Measurements from ENCODE around the gene AFG3L2.

AFG3L2 gene

DNA sequence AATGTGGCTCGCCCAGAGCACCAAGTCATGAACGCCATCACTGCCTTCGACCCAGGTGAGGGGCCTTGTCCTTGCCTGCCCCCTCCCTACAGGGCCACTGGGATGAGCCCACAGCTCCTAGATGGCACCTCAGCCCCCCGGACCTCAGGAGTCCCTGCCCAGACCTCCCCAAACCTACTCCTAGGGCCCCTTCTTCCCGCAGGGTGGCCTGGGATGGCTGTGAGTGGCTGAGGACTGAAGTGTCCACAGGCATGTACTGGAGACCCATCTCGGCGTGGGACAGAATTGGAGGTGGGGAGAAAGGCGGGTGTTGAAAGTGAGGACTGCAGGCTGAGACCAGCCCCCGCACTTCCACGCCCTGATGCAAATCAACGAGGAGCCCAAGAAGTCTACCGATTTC lies 71.8 kb downstream of the AFG3L2 start:
- no peak overlapping the region for H2AK5ac ChIP-seq (ENCODE audit: low read length, severe bottlenecking)
- peaks cover 0 to 7% of the 10 kb centered on the region in 2 experiments for H3K36me3 ChIP-seq (ENCODE audit: control insufficient read depth in 1 of 2, insufficient read depth in 2 of 2, low read depth in 1 of 2, low read length in 2 of 2)
- H3K27me3 ChIP-seq (ENCODE audit: control insufficient read depth in 1 of 2, insufficient read depth in 1 of 2, low read length in 2 of 2): no peaks in the 10 kb centered on the region
- H3K27ac ChIP-seq (ENCODE audit: low read length, poor library complexity, severe bottlenecking): no peak overlapping the region
- H2BK120ac ChIP-seq (ENCODE audit: low read depth, low read length): no peak overlapping the region
- H2BK12ac ChIP-seq (ENCODE audit: low read length in 2 of 2): no peak overlapping the region
- no peak overlapping the region for H3K9ac ChIP-seq (ENCODE audit: low read length)
- no peak overlapping the region for H2BK5ac ChIP-seq (ENCODE audit: low read depth, low read length, poor library complexity, severe bottlenecking)
- WGBS: 94% methylated on average over 6 of the region's 12 CpGs
- H2AFZ ChIP-seq (ENCODE audit: low read depth, low read length): no peak overlapping the region
- no peak overlapping the region for H3K23ac ChIP-seq (ENCODE audit: low read length in 2 of 2)
- H3K4me1 ChIP-seq (ENCODE audit: control insufficient read depth, insufficient read depth, low read depth, low read length): peaks cover 14% of the 10 kb centered on the region
- H2BK15ac ChIP-seq (ENCODE audit: low read depth, poor library complexity, severe bottlenecking): no peak overlapping the region
- peak overlapping the region; percentile 12 for H4K8ac ChIP-seq (ENCODE audit: low read length)
- no peaks in the 10 kb centered on the region for H3K9me3 ChIP-seq (ENCODE audit: control insufficient read depth, low read length)
- no peak overlapping the region for H3K4me3 ChIP-seq (ENCODE audit: insufficient read depth in 1 of 2, low read depth in 1 of 2, low read length in 2 of 2)
- H4K91ac ChIP-seq (ENCODE audit: low read length): peak overlapping the region; percentile 14
- no peak overlapping the region for H3K18ac ChIP-seq (ENCODE audit: low read depth in 1 of 2, low read length in 2 of 2)
- no peak overlapping the region for H3K4me2 ChIP-seq (ENCODE audit: low read length, poor library complexity, severe bottlenecking)
- no peak for DNase-seq
- H3K14ac ChIP-seq (ENCODE audit: low read length in 2 of 2): no peak overlapping the region
- H3K4ac ChIP-seq (ENCODE audit: low read depth in 1 of 2, low read length in 2 of 2): no peak overlapping the region
- peaks cover 6% of the 10 kb centered on the region for H3K79me1 ChIP-seq (replicated peaks; ENCODE audit: low read length, poor library complexity, severe bottlenecking)

DNA sequence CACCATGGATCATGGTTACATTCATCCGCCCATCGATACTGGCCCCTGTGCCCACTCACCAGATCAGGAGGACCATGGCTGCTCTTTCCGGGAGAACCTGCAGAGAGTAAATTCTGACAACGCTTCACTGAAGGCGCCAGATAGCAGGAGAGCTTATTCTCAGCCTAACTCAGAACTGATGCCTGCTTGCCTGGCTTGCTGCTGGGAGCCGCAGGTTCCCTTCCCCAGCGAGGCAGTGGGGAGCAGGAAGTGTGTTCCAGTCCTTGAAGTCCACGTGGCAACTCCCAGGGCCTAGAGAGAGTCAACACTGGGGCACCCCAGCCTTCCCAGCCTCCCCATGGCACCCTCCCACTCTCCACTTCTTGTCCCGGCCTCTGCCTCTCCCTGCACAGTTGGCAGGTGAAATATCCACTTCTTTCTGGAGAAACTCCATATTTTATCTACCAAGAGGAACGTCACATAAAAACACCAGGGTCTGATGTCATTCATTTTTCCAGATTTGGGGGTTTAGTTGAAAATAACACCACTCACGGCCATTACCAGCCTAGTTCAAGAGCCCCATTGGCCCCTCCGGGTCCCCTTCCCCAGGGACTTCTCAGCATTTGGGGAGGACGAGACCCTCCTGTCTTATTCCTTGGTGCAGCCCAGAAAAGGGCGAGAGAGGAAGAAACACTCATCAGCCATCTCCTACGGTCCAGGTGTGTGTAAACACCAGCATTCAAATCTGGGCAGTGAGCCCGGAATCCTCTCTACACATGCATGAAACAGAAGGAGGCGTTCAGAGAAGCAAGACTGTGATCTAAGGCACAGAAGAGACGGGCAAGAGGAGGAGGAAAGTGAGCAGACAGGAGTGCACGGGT lies 72.4 kb downstream of the AFG3L2 start:
- Histone ChIP-seq H3K9ac (ENCODE audit: low read length) (no peak overlapping the region), H2AFZ (ENCODE audit: low read depth, low read length) (no peak overlapping the region), H3K14ac (ENCODE audit: low read length in 2 of 2) (no peak overlapping the region), H3K4me2 (ENCODE audit: low read length, poor library complexity, severe bottlenecking) (no peak overlapping the region), H4K91ac (ENCODE audit: low read length) (peak overlapping the region; percentile 14), H3K4ac (ENCODE audit: low read depth in 1 of 2, low read length in 2 of 2) (no peak overlapping the region), H2BK120ac (ENCODE audit: low read depth, low read length) (no peak overlapping the region), H3K36me3 (ENCODE audit: control insufficient read depth in 1 of 2, insufficient read depth in 2 of 2, low read depth in 1 of 2, low read length in 2 of 2) (peaks cover 0 to 3% of the 10 kb centered on the region in 2 experiments), H3K27ac (ENCODE audit: low read length, poor library complexity, severe bottlenecking) (no peak overlapping the region), H2AK5ac (ENCODE audit: low read length, severe bottlenecking) (no peak overlapping the region), H2BK5ac (ENCODE audit: low read depth, low read length, poor library complexity, severe bottlenecking) (no peak overlapping the region), H3K18ac (ENCODE audit: low read depth in 1 of 2, low read length in 2 of 2) (no peak overlapping the region), H3K9me3 (ENCODE audit: control insufficient read depth, low read length) (no peaks in the 10 kb centered on the region), H2BK15ac (ENCODE audit: low read depth, poor library complexity, severe bottlenecking) (no peak overlapping the region), H3K4me3 (ENCODE audit: insufficient read depth in 1 of 2, low read depth in 1 of 2, low read length in 2 of 2) (no peak overlapping the region), H3K4me1 (ENCODE audit: control insufficient read depth, insufficient read depth, low read depth, low read length) (peaks cover 13% of the 10 kb centered on the region), H4K8ac (ENCODE audit: low read length) (peak overlapping the region; percentile 12), H3K27me3 (ENCODE audit: control insufficient read depth in 1 of 2, insufficient read depth in 1 of 2, low read length in 2 of 2) (no peaks in the 10 kb centered on the region), H3K23ac (ENCODE audit: low read length in 2 of 2) (peak overlapping the region in 1 of 2 experiments; percentile 53), H2BK12ac (ENCODE audit: low read length in 2 of 2) (peak overlapping the region in 1 of 2 experiments; percentile 79), H3K79me1 (replicated peaks; ENCODE audit: low read length, poor library complexity, severe bottlenecking) (peaks cover 6% of the 10 kb centered on the region)
- WGBS: 90% methylated on average over 19 of the region's 19 CpGs
- no peak for DNase-seq

DNA sequence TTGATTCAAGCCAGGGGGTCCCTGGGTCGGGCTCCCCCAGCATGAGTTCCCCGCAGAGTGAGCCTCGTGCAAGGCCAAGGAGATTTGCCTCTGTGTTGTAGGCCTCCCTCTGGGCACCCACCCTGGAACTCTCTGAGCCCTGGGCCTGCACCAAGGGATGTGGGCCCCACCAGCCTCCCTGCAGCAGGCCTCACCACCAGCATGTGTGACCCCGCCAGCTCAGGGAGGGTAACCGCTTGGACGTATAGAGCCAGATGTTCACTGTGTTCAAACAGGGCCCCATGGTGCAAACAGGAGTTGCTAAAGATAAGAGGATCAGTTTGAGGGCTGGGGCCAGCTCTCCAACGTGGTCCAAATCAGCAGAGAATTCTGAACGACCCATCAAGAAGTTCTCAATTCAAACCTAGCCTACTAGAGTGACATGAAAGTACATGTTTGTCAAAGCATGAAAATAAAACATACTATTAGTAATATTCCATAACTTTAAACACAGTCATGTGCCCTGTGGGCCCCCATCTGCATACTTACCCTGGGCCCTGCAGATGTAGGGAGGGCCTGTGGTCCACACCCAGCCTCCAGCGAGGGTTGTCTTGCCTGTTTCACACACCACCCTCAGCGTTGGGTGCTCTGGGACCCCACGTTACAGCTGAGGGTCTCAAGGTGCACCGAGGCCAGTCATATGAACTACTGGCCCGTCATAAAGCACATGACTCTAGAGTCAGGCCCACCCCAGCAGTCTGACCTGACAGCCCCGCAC lies 74.5 kb downstream of the AFG3L2 start:
- Histone ChIP-seq H2BK15ac (ENCODE audit: low read depth, poor library complexity, severe bottlenecking) (no peak overlapping the region), H3K9me3 (ENCODE audit: control insufficient read depth, low read length) (no peaks in the 10 kb centered on the region), H2BK5ac (ENCODE audit: low read depth, low read length, poor library complexity, severe bottlenecking) (no peak overlapping the region), H3K23ac (ENCODE audit: low read length in 2 of 2) (no peak overlapping the region), H3K27me3 (ENCODE audit: control insufficient read depth in 1 of 2, insufficient read depth in 1 of 2, low read length in 2 of 2) (no peaks in the 10 kb centered on the region), H3K27ac (ENCODE audit: low read length, poor library complexity, severe bottlenecking) (no peak overlapping the region), H2BK120ac (ENCODE audit: low read depth, low read length) (no peak overlapping the region), H4K91ac (ENCODE audit: low read length) (no peak overlapping the region), H3K4me1 (ENCODE audit: control insufficient read depth, insufficient read depth, low read depth, low read length) (peaks cover 12% of the 10 kb centered on the region), H3K14ac (ENCODE audit: low read length in 2 of 2) (no peak overlapping the region), H3K9ac (ENCODE audit: low read length) (no peak overlapping the region), H2AFZ (ENCODE audit: low read depth, low read length) (no peak overlapping the region), H3K79me1 (replicated peaks; ENCODE audit: low read length, poor library complexity, severe bottlenecking) (peaks cover 6% of the 10 kb centered on the region), H3K4me2 (ENCODE audit: low read length, poor library complexity, severe bottlenecking) (no peak overlapping the region), H3K36me3 (ENCODE audit: control insufficient read depth in 1 of 2, insufficient read depth in 2 of 2, low read depth in 1 of 2, low read length in 2 of 2) (no peaks in the 10 kb centered on the region), H2BK12ac (ENCODE audit: low read length in 2 of 2) (no peak overlapping the region), H3K4ac (ENCODE audit: low read depth in 1 of 2, low read length in 2 of 2) (no peak overlapping the region), H4K8ac (ENCODE audit: low read length) (no peak overlapping the region), H3K4me3 (ENCODE audit: insufficient read depth in 1 of 2, low read depth in 1 of 2, low read length in 2 of 2) (no peak overlapping the region), H2AK5ac (ENCODE audit: low read length, severe bottlenecking) (no peak overlapping the region), H3K18ac (ENCODE audit: low read depth in 1 of 2, low read length in 2 of 2) (no peak overlapping the region)
- DNase-seq: no peak
- 93% methylated on average over 13 of the region's 14 CpGs for whole genome bisulfite sequencing

DNA sequence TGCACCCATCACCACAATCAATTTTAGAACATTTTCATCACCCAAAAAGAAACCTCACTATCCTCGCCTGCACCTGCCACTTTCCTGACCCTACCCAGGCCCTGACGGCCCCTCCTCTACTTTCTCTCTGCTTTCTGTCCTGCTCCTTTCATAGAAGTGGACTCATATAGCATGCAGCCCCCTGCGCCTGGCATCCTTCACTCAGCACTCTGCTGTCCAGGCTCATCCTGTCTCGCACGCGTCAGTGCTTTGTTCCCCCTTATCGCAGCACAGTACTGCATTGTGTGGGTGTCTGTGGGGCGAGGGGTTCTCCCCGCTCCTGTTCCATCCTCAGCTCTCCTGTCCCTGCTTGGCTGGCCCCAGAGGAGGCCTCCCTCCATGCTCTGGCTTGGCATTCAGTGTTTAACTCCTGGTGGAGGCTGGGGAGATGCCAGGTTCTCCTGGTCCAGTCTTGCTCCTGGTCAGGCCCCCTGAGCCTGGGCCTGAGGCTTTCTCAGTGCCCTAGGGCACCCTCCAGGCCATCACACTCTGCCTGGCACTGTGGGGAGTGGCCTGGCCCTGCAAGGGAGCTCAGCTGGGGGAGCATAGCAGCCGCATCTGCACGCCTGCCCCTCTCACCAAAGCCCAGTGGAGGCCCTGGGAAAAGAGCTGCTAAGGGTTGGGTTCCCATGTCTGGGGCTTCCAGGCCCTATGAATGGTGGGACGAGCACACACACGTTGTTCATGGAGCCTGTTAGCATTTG lies 75.6 kb downstream of the AFG3L2 start:
- Histone ChIP-seq H3K18ac (ENCODE audit: low read depth in 1 of 2, low read length in 2 of 2) (no peak overlapping the region), H3K27me3 (ENCODE audit: control insufficient read depth in 1 of 2, insufficient read depth in 1 of 2, low read length in 2 of 2) (no peaks in the 10 kb centered on the region), H3K79me1 (replicated peaks; ENCODE audit: low read length, poor library complexity, severe bottlenecking) (peaks cover 6% of the 10 kb centered on the region), H2BK5ac (ENCODE audit: low read depth, low read length, poor library complexity, severe bottlenecking) (no peak overlapping the region), H2AK5ac (ENCODE audit: low read length, severe bottlenecking) (no peak overlapping the region), H3K36me3 (ENCODE audit: control insufficient read depth in 1 of 2, insufficient read depth in 2 of 2, low read depth in 1 of 2, low read length in 2 of 2) (no peaks in the 10 kb centered on the region), H4K91ac (ENCODE audit: low read length) (no peak overlapping the region), H2BK12ac (ENCODE audit: low read length in 2 of 2) (no peak overlapping the region), H3K4me1 (ENCODE audit: control insufficient read depth, insufficient read depth, low read depth, low read length) (peaks cover 6% of the 10 kb centered on the region), H3K4ac (ENCODE audit: low read depth in 1 of 2, low read length in 2 of 2) (no peak overlapping the region), H3K4me2 (ENCODE audit: low read length, poor library complexity, severe bottlenecking) (no peak overlapping the region), H2BK15ac (ENCODE audit: low read depth, poor library complexity, severe bottlenecking) (no peak overlapping the region), H3K23ac (ENCODE audit: low read length in 2 of 2) (no peak overlapping the region), H2AFZ (ENCODE audit: low read depth, low read length) (no peak overlapping the region), H3K4me3 (ENCODE audit: insufficient read depth in 1 of 2, low read depth in 1 of 2, low read length in 2 of 2) (no peak overlapping the region), H3K9me3 (ENCODE audit: control insufficient read depth, low read length) (no peaks in the 10 kb centered on the region), H3K27ac (ENCODE audit: low read length, poor library complexity, severe bottlenecking) (no peak overlapping the region), H2BK120ac (ENCODE audit: low read depth, low read length) (no peak overlapping the region), H3K9ac (ENCODE audit: low read length) (no peak overlapping the region), H4K8ac (ENCODE audit: low read length) (no peak overlapping the region), H3K14ac (ENCODE audit: low read length in 2 of 2) (no peak overlapping the region)
- no peak for DNase-seq
- 83% methylated on average over 13 of the region's 13 CpGs for WGBS

Measured in mesenchymal stem cell (in vitro differentiated cells and primary cell).